HEK293T (cell line): ENCODE results near the gene TTC38.

Experiments
- ELF4 ChIP-seq: fragments of 450-650 bp; IDR thresholded peaks from 2 replicates; pipeline ENCODE4 v1.6.1; 2017; ENCODE audit warnings: antibody characterized with exemption
- SP1 ChIP-seq: fragments of 450-650 bp; IDR thresholded peaks from 2 replicates; pipeline ENCODE4 v1.6.1; 2017
- SUZ12 ChIP-seq: fragments of 450-650 bp; IDR thresholded peaks from 2 replicates; pipeline ENCODE4 v1.6.1; 2016; ENCODE audit warnings: mild to moderate bottlenecking

DNA sequence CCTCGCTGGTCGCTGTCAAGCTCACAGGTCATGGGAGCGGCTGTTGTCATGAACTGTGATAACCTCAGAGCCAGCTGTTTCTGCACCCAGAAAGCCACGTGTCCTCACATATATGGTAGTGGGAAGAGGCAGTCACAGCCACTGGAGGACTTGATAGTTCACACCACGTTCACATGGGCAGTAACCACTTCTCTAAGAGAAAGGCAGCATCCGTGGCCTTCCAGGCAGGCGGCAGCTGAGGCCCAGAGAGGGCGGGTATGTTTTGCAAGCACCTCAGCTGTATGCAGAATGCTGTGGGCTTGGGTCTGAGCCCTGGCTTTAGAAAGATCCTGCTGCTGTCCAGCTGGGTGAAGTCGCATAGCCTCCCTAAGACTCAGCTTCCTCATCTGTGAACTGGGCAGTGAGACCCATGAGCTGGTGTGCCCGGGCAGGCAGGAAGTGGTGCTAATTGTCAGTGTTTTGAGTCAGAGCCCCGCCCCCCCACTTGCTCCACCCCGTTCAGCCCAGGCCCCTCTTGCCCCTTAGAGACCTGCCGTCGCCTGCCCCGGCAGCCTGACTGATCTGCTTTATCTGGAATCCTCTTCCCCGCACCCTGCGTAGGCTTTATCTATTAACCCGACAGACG lies 13.3 kb downstream of the TTC38 start:
- TF ChIP-seq SUZ12 (no peak), SP1 (no peak), ELF4 (no peak)
